ENCODE results near the gene PADI6.
"Not testable (repeated sequence)": the region's sequence is repeated elsewhere in the genome, so short reads cannot be mapped to it uniquely, and the experiment has no call there.

Gene PADI6

GRCh38 chr1:17405898-17406759 is 34.1 kb downstream of the PADI6 start:
- DNase-seq, result peak; percentile 62

- DNase-seq, result not testable (repeated sequence)
Observed at GRCh38 chr1:17406760-17407475, 34.9 kb downstream of the PADI6 start.

GRCh38 chr1:17407786-17408514 is 36.0 kb downstream of the PADI6 start:
- not testable (repeated sequence) for DNase-seq

- DNase-seq, result no peak
Observed at GRCh38 chr1:17409391-17409811, 37.4 kb downstream of the PADI6 start.

GRCh38 chr1:17412093-17412870 is 40.3 kb downstream of the PADI6 start:
- DNase-seq, result no peak

- no peak for DNase-seq
Observed at GRCh38 chr1:17414022-17414421, 42.0 kb downstream of the PADI6 start.

- no peak for DNase-seq
Observed at GRCh38 chr1:17416389-17416788, 44.4 kb downstream of the PADI6 start.

- peak; percentile 51 for DNase-seq
Observed at GRCh38 chr1:17419626-17420328, 47.8 kb downstream of the PADI6 start.

- DNase-seq, result no peak
Observed at GRCh38 chr1:17420391-17420918, 48.5 kb downstream of the PADI6 start.

- no peak for DNase-seq
Observed at GRCh38 chr1:17422461-17422860, 50.5 kb downstream of the PADI6 start.

- DNase-seq, result no peak
Observed at GRCh38 chr1:17423781-17424245, 51.8 kb downstream of the PADI6 start.

GRCh38 chr1:17425806-17426600 is 54.0 kb downstream of the PADI6 start:
- peak; percentile 57 for DNase-seq

GRCh38 chr1:17427696-17428660 is 56.0 kb downstream of the PADI6 start:
- DNase-seq, result no peak

GRCh38 chr1:17429183-17429582 is 57.2 kb downstream of the PADI6 start:
- no peak for DNase-seq

GRCh38 chr1:17432412-17432811 is 60.4 kb downstream of the PADI6 start:
- DNase-seq, result no peak

- no peak for DNase-seq
Observed at GRCh38 chr1:17433261-17433660, 61.3 kb downstream of the PADI6 start.

- DNase-seq, result no peak
Observed at GRCh38 chr1:17434016-17434415, 62.0 kb downstream of the PADI6 start.

- no peak for DNase-seq
Observed at GRCh38 chr1:17434601-17435000, 62.6 kb downstream of the PADI6 start.

- no peak for DNase-seq
Observed at GRCh38 chr1:17436380-17437174, 64.6 kb downstream of the PADI6 start.

All from inflammatory macrophage treated with lipopolysaccharide for 4 hours (primary cell).